ENCODE data around the gene SYT1.

SYT1 gene

GRCh38 chr12:79057540-79057939 is 193.0 kb downstream of the SYT1 start:
- no peak for DNase-seq (ENCODE audit: low spot score)

- DNase-seq (ENCODE audit: low spot score), result peak; percentile 4
Observed at GRCh38 chr12:79058342-79058741, 193.8 kb downstream of the SYT1 start.

GRCh38 chr12:79059557-79059956 is 195.0 kb downstream of the SYT1 start:
- DNase-seq (ENCODE audit: low spot score), result no peak

GRCh38 chr12:79063258-79063657 is 198.7 kb downstream of the SYT1 start:
- no peak for DNase-seq (ENCODE audit: low spot score)

- no peak for DNase-seq (ENCODE audit: low spot score)
Observed at GRCh38 chr12:79067977-79068376, 203.4 kb downstream of the SYT1 start.

GRCh38 chr12:79069009-79069408 is 204.4 kb downstream of the SYT1 start:
- no peak for DNase-seq (ENCODE audit: low spot score)

- no peak for DNase-seq (ENCODE audit: low spot score)
Observed at GRCh38 chr12:79071498-79071897, 206.9 kb downstream of the SYT1 start.

- no peak for DNase-seq (ENCODE audit: low spot score)
Observed at GRCh38 chr12:79073506-79073905, 208.9 kb downstream of the SYT1 start.

DNA sequence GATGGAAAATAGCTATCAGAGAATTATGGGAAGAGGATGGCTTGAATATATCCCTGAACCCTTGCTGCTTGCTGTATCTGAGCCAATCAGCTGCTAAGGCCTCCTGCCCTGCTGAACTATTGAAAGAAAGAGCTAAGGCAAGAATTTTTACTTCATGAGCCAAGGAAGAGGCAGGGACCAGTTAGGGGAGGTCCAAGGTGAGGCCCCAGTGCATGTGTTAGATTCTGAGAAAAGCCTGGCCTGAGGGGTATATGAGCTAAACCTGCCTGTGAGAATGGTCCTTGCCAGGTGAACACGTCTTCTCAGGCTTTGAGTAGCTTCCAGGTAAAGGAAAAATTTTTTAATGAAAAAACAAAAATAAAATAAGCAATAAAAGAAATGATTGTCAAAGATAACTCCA is 218.0 kb downstream of the SYT1 start:
- no peak for DNase-seq (ENCODE audit: low spot score)

- no peak for DNase-seq (ENCODE audit: low spot score)
Observed at GRCh38 chr12:79083181-79083580, 218.6 kb downstream of the SYT1 start.

DNA sequence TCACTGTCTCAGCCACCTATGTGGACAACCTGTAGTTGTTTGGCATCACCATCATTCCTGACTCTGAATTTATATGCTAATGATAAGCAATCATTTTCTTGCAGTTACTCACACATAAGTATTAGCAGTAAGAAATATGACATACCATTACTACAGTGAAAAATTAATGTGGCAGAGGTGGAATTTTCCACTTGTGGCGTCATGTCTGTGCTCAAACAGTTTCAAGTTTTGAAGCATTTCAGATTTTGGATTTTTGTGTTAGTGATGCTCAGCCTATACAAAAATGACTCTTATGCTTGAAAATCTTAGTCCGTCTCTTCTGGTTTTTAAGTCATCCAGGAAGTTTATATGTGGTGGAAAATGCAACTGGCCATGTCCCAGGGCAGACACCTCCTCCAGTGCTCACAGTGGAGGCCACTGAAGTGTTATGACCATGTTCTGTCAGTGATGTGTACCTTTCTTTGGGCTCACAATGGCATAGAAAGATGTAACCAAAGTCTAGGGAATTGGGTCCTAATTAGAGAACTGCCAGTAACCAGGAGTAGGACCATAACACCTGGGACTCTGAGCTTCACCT is 220.6 kb downstream of the SYT1 start:
- no peak for DNase-seq (ENCODE audit: low spot score)

DNA sequence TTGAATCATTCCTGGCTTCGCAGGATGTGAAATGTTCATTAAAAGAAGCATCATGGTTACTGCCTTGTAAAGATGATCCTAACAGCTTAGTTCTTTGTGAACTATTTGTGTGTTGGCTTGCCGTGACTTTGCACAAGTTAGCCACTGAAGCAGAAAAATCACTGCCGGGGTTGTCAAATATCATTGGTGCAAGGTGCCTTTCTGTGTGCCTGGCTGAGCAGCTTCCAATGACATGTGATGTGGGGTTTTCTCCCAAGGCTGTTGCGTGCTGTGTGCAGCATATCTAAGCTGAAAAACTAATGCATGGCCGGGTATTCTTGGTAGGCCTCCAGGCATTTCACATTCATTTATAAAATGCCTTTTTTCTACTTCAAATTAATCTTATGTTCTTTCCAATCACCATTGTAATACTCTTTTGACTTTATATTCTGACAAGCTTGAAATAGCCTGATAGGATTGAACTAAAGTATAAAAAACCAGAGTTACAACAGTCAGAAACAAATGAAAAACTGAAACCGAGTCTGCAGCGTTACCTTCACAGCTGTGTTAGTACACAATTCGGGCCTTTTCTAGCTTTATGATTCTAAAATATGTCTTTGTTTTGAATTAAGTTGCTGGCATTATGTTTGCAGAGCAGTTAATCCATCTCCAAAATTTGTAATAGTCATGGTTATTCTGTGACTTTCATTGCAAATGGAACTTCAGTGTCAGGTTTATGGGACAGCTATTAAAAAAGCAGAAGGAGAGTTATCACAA is 222.1 kb downstream of the SYT1 start:
- no peak for DNase-seq (ENCODE audit: low spot score)

- DNase-seq (ENCODE audit: low spot score), result no peak
Observed at GRCh38 chr12:79098530-79098929, 234.0 kb downstream of the SYT1 start.

DNA sequence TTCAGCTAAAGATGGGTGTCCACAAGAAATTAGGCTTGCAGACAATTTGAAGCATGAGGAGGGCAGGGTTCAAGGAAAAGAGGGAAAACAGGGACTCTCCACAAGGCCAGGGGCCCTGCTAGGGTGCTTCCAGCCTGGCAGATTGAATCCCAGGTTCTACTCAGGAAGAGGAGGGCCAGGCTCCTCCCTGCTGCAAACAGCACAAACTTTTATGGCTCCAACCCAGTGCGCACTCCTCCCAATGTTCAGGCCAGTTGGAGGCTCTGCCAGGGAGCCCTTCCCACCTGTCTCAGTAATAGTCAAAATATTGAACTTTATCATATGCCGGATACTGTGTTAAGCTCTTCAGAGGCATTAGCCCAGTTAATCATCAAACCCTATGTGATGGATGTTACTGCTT is 244.4 kb downstream of the SYT1 start:
- DNase-seq (ENCODE audit: low spot score), result no peak

GRCh38 chr12:79114896-79115295 is 250.3 kb downstream of the SYT1 start:
- no peak for DNase-seq (ENCODE audit: low spot score)

DNA sequence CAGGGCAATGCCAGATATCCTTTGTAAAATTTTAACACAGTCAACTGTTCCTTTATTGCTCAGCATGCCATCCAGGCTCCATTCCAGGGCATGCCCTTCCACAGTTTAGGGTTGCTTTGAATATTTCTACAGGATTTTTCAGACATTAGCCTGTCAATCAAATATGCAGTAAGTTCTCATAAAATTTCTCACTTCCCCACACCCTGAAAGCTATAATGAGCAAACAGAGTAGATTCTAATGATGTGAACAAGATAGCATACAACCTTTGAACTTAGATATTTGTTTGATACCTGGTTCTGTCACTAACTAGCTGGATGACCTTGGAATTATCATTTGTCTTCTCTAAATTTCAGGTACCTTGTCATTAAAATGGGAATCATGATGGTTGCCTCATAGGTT is 251.2 kb downstream of the SYT1 start:
- DNase-seq (ENCODE audit: low spot score), result no peak

- DNase-seq (ENCODE audit: low spot score), result no peak
Observed at GRCh38 chr12:79119796-79120195, 255.2 kb downstream of the SYT1 start.

DNA sequence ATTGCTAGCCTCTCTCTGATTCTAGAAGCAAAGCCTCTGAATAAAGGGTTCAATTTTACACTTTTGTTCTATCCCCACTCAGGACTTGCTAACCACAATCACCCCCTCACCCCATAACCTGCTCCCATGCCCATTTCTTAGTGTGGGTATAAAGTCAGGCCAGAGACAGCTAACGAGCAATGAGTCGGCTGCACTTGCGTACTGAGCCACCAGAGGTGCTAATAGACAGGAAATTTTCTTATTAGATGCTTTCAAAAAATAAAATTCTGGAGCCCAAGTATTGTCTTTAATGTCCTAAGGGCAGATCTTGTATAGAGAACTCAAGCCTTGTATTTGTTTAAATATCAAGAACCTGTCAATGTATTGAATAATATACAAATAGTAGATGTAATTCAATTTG is 256.9 kb downstream of the SYT1 start:
- no peak for DNase-seq (ENCODE audit: low spot score)

- no peak for DNase-seq (ENCODE audit: low spot score)
Observed at GRCh38 chr12:79124385-79124784, 259.8 kb downstream of the SYT1 start.

DNA sequence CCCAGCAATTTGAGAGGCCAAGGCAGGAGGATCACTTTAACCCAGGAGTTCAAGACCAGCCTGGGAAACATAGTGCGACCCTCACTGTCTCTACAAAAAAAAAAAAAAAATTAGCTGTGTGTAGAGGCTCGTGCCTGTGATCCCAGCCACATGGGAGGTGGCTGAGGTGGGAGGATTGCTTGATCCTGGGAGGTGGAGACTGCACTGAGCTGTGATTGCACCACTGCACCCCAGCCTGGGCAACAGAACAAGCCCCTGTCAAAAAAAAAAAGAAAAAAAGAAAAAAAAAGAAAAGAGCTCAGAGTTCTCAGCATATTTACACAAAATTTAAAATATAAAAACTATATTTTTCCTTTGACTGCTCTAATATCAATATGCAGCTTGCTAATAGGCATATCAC is 260.8 kb downstream of the SYT1 start:
- DNase-seq (ENCODE audit: low spot score), result no peak

DNA sequence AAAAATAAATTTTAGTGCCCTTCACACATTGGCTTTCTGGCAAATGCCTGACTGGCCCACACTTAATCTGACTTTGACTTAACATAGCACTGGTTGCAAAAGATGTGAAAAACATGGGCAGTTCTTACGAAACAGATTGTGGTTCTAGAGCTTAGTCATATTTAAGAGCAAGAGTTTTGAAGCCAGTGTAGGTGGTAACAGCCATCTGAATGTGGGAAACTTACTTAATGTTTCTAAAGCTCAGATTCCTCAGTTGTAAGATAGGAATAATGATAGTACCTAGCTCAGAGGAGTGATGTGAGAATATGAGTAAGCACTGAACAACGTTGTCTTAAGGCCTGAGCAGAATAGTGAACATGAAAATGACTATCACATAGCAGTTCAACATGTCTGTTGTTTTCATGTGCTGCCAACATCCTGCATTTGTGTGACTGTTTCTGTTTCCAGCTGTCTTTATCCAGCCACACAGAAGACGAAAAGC is 262.7 kb downstream of the SYT1 start:
- peak; percentile 30 for DNase-seq (ENCODE audit: low spot score)

- DNase-seq (ENCODE audit: low spot score), result no peak
Observed at GRCh38 chr12:79128956-79129355, 264.4 kb downstream of the SYT1 start.

GRCh38 chr12:79138872-79139271 is 274.3 kb downstream of the SYT1 start:
- DNase-seq (ENCODE audit: low spot score), result no peak

- DNase-seq (ENCODE audit: low spot score), result no peak
Observed at GRCh38 chr12:79140711-79141110, 276.1 kb downstream of the SYT1 start.

Measured in AG08396 (cell line).